Activated T-cell treated with anti-CD3 and anti-CD28 coated beads for 48 hours (primary cell): ENCODE data around the gene EFL1.
"Not testable (repeated sequence)": the region's sequence is repeated elsewhere in the genome, so short reads cannot be mapped to it uniquely, and the experiment has no call there.

ENCODE experiments used
- DNase-seq: peaks from one replicate; pipeline ENCODE4 v3.0.0-alpha.2; 2020; ENCODE audit warnings: low read depth

EFL1 gene

GRCh38 chr15:82281276-82281675, 18.7 kb upstream of the EFL1 start:
- DNase-seq, result not testable (repeated sequence)

DNA sequence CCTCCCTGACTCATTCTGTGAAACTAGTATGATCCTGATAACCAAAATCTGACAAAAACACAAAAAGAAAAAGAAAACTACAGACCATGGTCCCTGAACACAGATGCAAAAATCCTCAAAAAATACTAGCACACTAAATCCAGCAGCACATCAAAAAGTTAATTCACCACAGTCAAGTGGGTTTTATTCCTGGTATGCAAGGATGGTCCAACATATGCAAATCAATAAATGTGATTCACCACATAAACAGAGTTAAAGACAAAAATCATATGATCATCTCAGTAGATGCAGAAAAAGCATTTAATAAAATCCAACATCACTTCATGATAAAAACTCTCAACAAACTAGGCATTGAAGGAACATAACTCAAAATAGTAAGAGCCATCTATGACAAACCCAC, 12.9 kb upstream of the EFL1 start:
- DNase-seq, result no peak

DNA sequence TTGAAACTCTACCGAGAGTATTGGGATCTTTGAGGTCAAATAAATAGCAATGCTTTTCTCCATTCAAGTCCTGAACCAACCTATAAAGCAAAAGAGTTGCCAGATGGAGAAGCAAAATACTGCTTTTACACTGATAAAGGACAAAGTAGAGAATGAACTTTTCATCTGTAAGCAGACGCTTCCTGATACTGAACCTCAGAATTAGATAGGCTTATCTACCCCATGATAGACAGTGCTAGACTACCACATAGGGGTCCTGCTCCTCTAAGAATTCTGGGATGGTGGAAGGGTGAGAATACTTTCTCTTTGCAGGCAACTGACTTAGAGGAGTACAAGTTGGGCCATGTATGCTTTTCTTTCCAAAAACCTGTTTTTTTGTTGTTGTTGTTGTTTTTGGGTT, 9.6 kb upstream of the EFL1 start:
- DNase-seq, result no peak

- DNase-seq, result not testable (repeated sequence)
These were observed 5.9 kb upstream of the EFL1 start for GRCh38 chr15:82268454-82268853.

GRCh38 chr15:82267137-82267536, 4.6 kb upstream of the EFL1 start:
- not testable (repeated sequence) for DNase-seq

GRCh38 chr15:82263350-82263749, 816 bp upstream of the EFL1 start:
- no peak for DNase-seq

- DNase-seq, result peak; percentile 41
These were observed 740 bp downstream of the EFL1 start for GRCh38 chr15:82261566-82262421.

- DNase-seq, result not testable (repeated sequence)
These were observed 14.3 kb downstream of the EFL1 start for GRCh38 chr15:82248261-82248660.

DNA sequence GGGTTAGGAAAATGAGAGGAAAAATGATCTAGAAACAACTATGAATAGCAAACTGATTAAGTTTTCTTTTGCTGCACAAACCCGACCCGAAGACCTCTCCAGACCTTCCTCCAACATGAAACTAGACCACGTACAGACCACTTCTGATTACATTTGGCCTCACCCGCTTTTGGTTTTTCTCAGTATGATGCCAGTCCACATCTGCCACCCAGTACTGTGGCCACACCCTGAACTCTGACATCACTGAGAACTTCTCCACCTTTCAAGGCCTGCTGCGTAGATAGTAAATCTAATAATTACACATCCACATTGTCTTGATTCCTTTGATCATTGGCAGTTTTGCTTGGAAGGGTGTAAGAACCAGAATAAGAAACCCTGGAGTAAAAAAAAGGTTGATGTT, 16.6 kb downstream of the EFL1 start:
- not testable (repeated sequence) for DNase-seq

GRCh38 chr15:82243644-82244043, 18.9 kb downstream of the EFL1 start:
- not testable (repeated sequence) for DNase-seq

DNA sequence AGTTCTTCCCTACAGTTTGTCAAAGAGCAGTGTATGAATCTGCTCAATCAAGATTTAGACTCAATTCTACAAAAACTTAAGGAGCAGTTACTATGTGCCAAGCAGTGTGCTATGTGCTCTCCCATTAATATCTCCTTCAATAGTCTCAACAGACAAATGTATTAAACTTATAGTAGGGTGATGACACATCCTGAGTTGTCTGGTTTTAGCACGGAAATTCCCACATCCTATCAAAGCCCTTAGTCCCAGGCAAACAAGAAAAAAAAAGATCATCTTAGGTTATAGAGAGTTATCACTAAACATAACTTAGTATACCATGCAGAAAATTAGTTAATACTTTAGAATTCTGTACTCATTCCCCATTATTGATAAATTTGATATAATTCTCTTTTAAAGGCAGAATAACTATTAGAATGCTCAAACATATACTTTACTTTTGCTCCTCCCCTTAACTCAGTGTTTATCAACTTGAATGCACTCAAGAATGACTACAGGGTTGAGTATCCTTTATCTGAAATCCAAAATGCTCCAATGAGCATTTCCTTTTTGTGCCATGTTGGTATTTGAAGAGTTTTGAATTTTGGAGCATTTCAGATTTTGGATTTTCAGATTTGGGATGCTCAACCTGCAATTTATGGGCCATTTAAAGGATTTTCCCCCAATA, 20.6 kb downstream of the EFL1 start:
- not testable (repeated sequence) for DNase-seq

GRCh38 chr15:82239685-82240391, 22.7 kb downstream of the EFL1 start:
- no peak for DNase-seq

DNA sequence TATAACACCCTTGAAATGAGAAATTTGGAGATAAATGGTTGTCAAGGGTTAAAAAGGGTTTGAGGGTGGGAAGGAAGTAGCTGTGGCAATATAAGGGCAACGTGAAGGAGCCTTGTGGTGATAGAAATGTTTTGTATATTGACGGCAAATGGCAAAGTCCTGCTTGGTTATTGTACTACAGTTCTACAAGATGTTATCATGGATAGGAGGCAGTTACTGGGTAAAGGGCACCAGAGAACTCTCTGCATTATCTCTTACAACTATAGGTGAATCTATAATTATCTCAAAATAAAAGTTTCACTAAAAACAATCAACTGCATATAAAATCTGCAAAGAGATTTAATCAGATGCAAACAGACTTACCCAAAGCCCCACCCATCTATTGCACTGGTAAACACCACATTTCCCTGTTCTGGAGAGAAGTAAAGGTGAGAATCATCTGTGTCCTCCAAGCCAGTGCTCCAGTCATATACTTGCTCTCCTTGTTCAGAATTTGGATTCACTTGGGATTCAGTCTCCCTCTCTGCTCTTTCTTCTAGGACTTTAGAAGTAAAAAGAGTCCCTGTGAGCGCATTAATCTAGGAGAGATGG, 24.5 kb downstream of the EFL1 start:
- DNase-seq, result not testable (repeated sequence)

DNA sequence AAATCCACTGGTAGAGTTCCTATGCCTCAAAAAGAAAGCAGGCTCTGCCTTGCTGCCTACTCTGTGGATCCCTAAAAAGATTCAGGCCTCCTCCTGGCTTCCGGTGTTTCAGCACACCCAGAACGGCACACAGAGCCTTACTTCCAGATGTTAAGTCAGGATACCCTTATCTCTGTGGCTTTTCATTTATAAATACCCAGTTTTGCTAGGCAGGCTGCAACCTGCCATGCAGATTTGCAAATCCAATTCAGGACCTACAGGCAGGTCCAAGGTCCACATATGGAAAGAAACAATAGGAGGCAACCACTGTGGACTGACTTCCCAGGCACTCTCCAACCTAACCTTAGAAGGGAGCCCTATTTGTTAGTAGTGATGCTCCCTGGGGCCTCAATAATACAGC, 30.7 kb downstream of the EFL1 start:
- DNase-seq, result no peak

- no peak for DNase-seq
These were observed 31.3 kb downstream of the EFL1 start for GRCh38 chr15:82231233-82231632.

DNA sequence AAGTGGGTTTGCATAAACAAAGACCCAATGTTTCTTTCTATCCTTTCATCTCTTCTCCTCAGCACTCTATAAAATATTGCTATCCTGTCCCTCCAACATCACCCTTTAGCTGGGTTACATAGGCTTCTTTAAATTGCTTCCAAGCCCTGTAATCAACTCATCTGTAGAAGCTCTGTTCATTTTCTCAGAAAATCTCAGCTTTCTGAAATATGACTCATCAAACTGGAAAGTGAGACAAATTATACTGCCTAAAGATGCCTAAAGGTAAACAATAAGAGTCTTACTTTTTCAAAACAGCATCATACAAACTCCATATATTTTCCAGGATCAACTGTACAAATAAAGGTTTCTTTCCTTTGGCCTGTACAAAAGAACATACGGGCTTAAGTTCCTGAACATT, 33.8 kb downstream of the EFL1 start:
- DNase-seq, result no peak

GRCh38 chr15:82221535-82221934, 41.0 kb downstream of the EFL1 start:
- not testable (repeated sequence) for DNase-seq

GRCh38 chr15:82216092-82216491, 46.4 kb downstream of the EFL1 start:
- not testable (repeated sequence) for DNase-seq

- not testable (repeated sequence) for DNase-seq
These were observed 50.3 kb downstream of the EFL1 start for GRCh38 chr15:82212201-82212600.

- DNase-seq, result not testable (repeated sequence)
These were observed 52.4 kb downstream of the EFL1 start for GRCh38 chr15:82210066-82210597.

GRCh38 chr15:82204575-82204974, 58.0 kb downstream of the EFL1 start:
- DNase-seq, result not testable (repeated sequence)
